Measurements from ENCODE around the gene RHBG.

The RHBG gene

GRCh38 chr1:156401681-156402081, 32.7 kb downstream of the RHBG start:
- Histone ChIP-seq H3K27ac (ENCODE audit: low read length) (no peak overlapping the region), H3K9me3 (ENCODE audit: insufficient read depth, low read length, severe bottlenecking) (no peaks in the 10 kb centered on the region), H3K79me2 (ENCODE audit: insufficient read depth, low read length) (no peaks in the 10 kb centered on the region), H4K20me1 (ENCODE audit: insufficient read depth, low read length) (no peaks in the 10 kb centered on the region; the same call in 1 of the 2 replicates), H3K4me2 (ENCODE audit: insufficient read depth, low read length) (no peak overlapping the region), H3K27me3 (ENCODE audit: insufficient read depth, low read length, poor library complexity) (peaks cover 18% of the 10 kb centered on the region), H2AFZ (ENCODE audit: low read depth, low read length) (no peak overlapping the region), H3K36me3 (ENCODE audit: insufficient read depth, low read length) (no peaks in the 10 kb centered on the region), H3K4me1 (ENCODE audit: insufficient read depth, low read length) (no peaks in the 10 kb centered on the region), H3K9ac (ENCODE audit: low read depth, low read length) (no peak overlapping the region), H3K4me3 (ENCODE audit: low read depth in 1 of 2, low read length in 2 of 2) (no peak overlapping the region)
- DNase-seq (no peak), ATAC-seq (ENCODE audit: insufficient read depth, low read depth) (no peak)
- TF ChIP-seq CTCF (IDR thresholded peaks at IDR 0.05; ENCODE audit: borderline replicate concordance, extremely low read depth, low read length, poor library complexity, severe bottlenecking) (no peak), EZH2 (IDR thresholded peaks at IDR 0.05; ENCODE audit: borderline replicate concordance, low read depth, low read length, severe bottlenecking) (no peak)

GRCh38 chr1:156402331-156403020, 33.5 kb downstream of the RHBG start:
- no peak overlapping the region for H3K9ac ChIP-seq (ENCODE audit: low read depth, low read length)
- no peaks in the 10 kb centered on the region for H3K79me2 ChIP-seq (ENCODE audit: insufficient read depth, low read length)
- TF ChIP-seq EZH2 (IDR thresholded peaks at IDR 0.05; ENCODE audit: borderline replicate concordance, low read depth, low read length, severe bottlenecking) (no peak), CTCF (IDR thresholded peaks at IDR 0.05; ENCODE audit: borderline replicate concordance, extremely low read depth, low read length, poor library complexity, severe bottlenecking) (no peak)
- no peak overlapping the region for H2AFZ ChIP-seq (ENCODE audit: low read depth, low read length)
- DNase-seq, result no peak
- H3K4me1 ChIP-seq (ENCODE audit: insufficient read depth, low read length), result no peaks in the 10 kb centered on the region
- H4K20me1 ChIP-seq (ENCODE audit: insufficient read depth, low read length), result no peaks in the 10 kb centered on the region; the same call in 1 of the 2 replicates
- peaks cover 18% of the 10 kb centered on the region for H3K27me3 ChIP-seq (ENCODE audit: insufficient read depth, low read length, poor library complexity)
- H3K9me3 ChIP-seq (ENCODE audit: insufficient read depth, low read length, severe bottlenecking), result no peaks in the 10 kb centered on the region
- no peak for ATAC-seq (ENCODE audit: insufficient read depth, low read depth)
- H3K27ac ChIP-seq (ENCODE audit: low read length), result no peak overlapping the region
- H3K4me2 ChIP-seq (ENCODE audit: insufficient read depth, low read length), result no peak overlapping the region
- H3K36me3 ChIP-seq (ENCODE audit: insufficient read depth, low read length), result no peaks in the 10 kb centered on the region
- H3K4me3 ChIP-seq (ENCODE audit: low read depth in 1 of 2, low read length in 2 of 2), result no peak overlapping the region

GRCh38 chr1:156405670-156406069, 36.7 kb downstream of the RHBG start:
- ATAC-seq (ENCODE audit: insufficient read depth, low read depth), result no peak
- Histone ChIP-seq H4K20me1 (ENCODE audit: insufficient read depth, low read length) (no peaks in the 10 kb centered on the region; the same call in 1 of the 2 replicates), H3K9ac (ENCODE audit: low read depth, low read length) (no peak overlapping the region), H3K79me2 (ENCODE audit: insufficient read depth, low read length) (no peaks in the 10 kb centered on the region), H3K4me3 (ENCODE audit: low read depth in 1 of 2, low read length in 2 of 2) (no peak overlapping the region), H3K36me3 (ENCODE audit: insufficient read depth, low read length) (no peaks in the 10 kb centered on the region), H3K9me3 (ENCODE audit: insufficient read depth, low read length, severe bottlenecking) (no peaks in the 10 kb centered on the region), H3K27me3 (ENCODE audit: insufficient read depth, low read length, poor library complexity) (peaks cover 25% of the 10 kb centered on the region), H3K27ac (ENCODE audit: low read length) (no peak overlapping the region), H3K4me2 (ENCODE audit: insufficient read depth, low read length) (no peak overlapping the region), H3K4me1 (ENCODE audit: insufficient read depth, low read length) (no peaks in the 10 kb centered on the region), H2AFZ (ENCODE audit: low read depth, low read length) (no peak overlapping the region)
- DNase-seq, result no peak
- TF ChIP-seq CTCF (IDR thresholded peaks at IDR 0.05; ENCODE audit: borderline replicate concordance, extremely low read depth, low read length, poor library complexity, severe bottlenecking) (no peak), EZH2 (IDR thresholded peaks at IDR 0.05; ENCODE audit: borderline replicate concordance, low read depth, low read length, severe bottlenecking) (no peak)
